Heart left ventricle (tissue), 16 donors: ENCODE measurements around the gene BTG4. TPM values are rescaled to one million over a fixed set of nuclear protein-coding genes. Genes with fewer than 3 reads are reported as not detected.
A peak's percentile ranks its signal among the peaks of the same experiment; 100 is the strongest.

Experiments used
- ATAC-seq, 4 donors: fragments of 200-7000 bp; cut with Tn5 transposase; one replicate each; pipeline ENCODE4 v1.9.1; 2020 to 2022; ENCODE audit warnings: moderate library complexity in 4 of 4, mild to moderate bottlenecking in 3 of 4, moderate number of reproducible peaks in 1 of 4
- DNase-seq, 5 donors: peaks; one replicate each; pipeline ENCODE4 v3.0.0-alpha.2; 2020
- H3K27ac ChIP-seq, 12 donors: fragments of 200-600 bp; sonication (generic) in 4 of 12; one replicate each; pipeline versions ENCODE4 v1.5.0 to v1.8.0; 2016 to 2022; ENCODE audit warnings: mild to moderate bottlenecking in 2 of 12
- H3K27me3 ChIP-seq, 9 donors: fragments of 200-600 bp; sonication (generic) in 2 of 9; one replicate each; pipeline versions ENCODE4 v1.5.1 to v1.8.0; 2016 to 2022; ENCODE audit warnings: mild to moderate bottlenecking in 3 of 9
- H3K36me3 ChIP-seq, 9 donors: fragments of 200-600 bp; sonication (generic) in 2 of 9; one replicate each; pipeline versions ENCODE4 v1.5.0 to v1.8.0; 2018 to 2022; ENCODE audit warnings: mild to moderate bottlenecking in 2 of 9
- H3K4me1 ChIP-seq, 12 donors: fragments of 200-600 bp; sonication (generic) in 4 of 12; one replicate each; pipeline versions ENCODE4 v1.5.0 to v1.8.0; 2016 to 2022; ENCODE audit warnings: mild to moderate bottlenecking in 3 of 12
- H3K4me3 ChIP-seq, 12 donors: fragments of 200-600 bp; sonication (generic) in 4 of 12; one replicate each; pipeline versions ENCODE4 v1.5.0 to v1.8.0; 2017 to 2022; ENCODE audit warnings: mild to moderate bottlenecking in 9 of 12, moderate library complexity in 4 of 12
- H3K9me3 ChIP-seq, 12 donors: fragments of 200-600 bp; sonication (generic) in 4 of 12; one replicate each; pipeline versions ENCODE4 v1.5.0 to v1.8.0; 2016 to 2022; ENCODE audit warnings: mild to moderate bottlenecking in 1 of 12
- CTCF ChIP-seq, 12 donors: fragments of 200-600 bp; sonication (generic) in 4 of 12; IDR thresholded peaks; one replicate each; pipeline versions ENCODE4 v1.5.0 to v1.8.0; 2018 to 2022; ENCODE audit warnings: antibody characterized with exemption in 12 of 12, mild to moderate bottlenecking in 5 of 12
- POLR2A ChIP-seq, 2 donors: fragments of 450-650 bp; IDR thresholded peaks; one replicate each; pipeline ENCODE4 v1.6.1; 2017; ENCODE audit warnings: antibody characterized with exemption in 2 of 2, mild to moderate bottlenecking in 2 of 2, moderate library complexity in 2 of 2
- WGBS, 4 donors: extraction: QIAGEN DNeasy Blood & Tissue Kit in 2 of 4; methylation state at CpG; one replicate each; pipeline versions ENCODE4 v1.1.5 to v1.1.7; 2013 to 2018; 5-methylcytosine and 5-hydroxymethylcytosine counted together
- intact Hi-C, 10 donors: fragments of 100-400 bp; cut with DNase I; formaldehyde crosslinking; loops; one replicate each; pipeline versions ENCODE4 v1.11.1 to v1.14.2; 2022
- polyA plus RNA-seq, 2 donors: library from polyadenylated mRNA; stranded (reverse); fragments of 200-250 nt; gene quantifications; one replicate each; pipeline ENCODE4 v1.2.3, GENCODE V29; 2013
- total RNA-seq, 9 donors: library from RNA; depleted of rRNA in 2 of 9; stranded (reverse); fragments of >200 nt in 2 of 9; fragmentation: NEBNext Ultra II Directional in 3 of 9; extraction: Animal tissue kit (Norgen Biotek cat#: 25700) in 3 of 9; gene quantifications; one replicate each; pipeline versions ENCODE4 v1.1.0 to v1.2.4, GENCODE V29; 2016 to 2023
- donor health status: ischemic (EF 13 %, LVEDD 7.1; RV severe dilation, severe dysfunction).
- donor health status: healthy with polysubstance abuse.
- donor health status: DM: no; HTN: yes; CAD: no.
- donor health status: DM: no; HTN: no; CAD: no.
- donor health status: ischemic (EF 25% LVEDD 6.9; RV normal size, moderate dysfunction).
- donor health status: ischemic (EF 25% LVEDD 5.7; RV mildly dilated, moderate dysfunction).
- donor health status: healthy.
- donor health status: DM: yes; HTN: yes; CAD: no.
- donor health status: ischemic (EF 35%, LVEDD 5.7; RV mildly dilated, moderate dysfunction).
- donor health status: nonischemic (EF 11% LVEDD 7.7; RV severe dilation, severe dysfunction).
- donor health status: DM: yes; HTN: yes; CAD: no.
- donor health status: PGD.
- donor health status: ischemic (EF 29% LVEDD 5.4; RV normal size, mild dysfunction).
- donor health status: nonischemic (EF 23%, LVEDD 6.1; RV moderate dilation, normal function).

BTG4 gene
- total and polyA plus RNA-seq, 11 donors: not detected

- no peaks in the 10 kb centered on the region for H3K4me1 ChIP-seq
- H3K36me3 ChIP-seq: no peaks in the 10 kb centered on the region
- intact Hi-C loops: no loop called here
- peaks cover 0 to 52% (median 19%) of the 10 kb centered on the region in 12 donors for H3K9me3 ChIP-seq
- ATAC-seq: no peak
- DNase-seq: no peak
- no peak overlapping the region for H3K4me3 ChIP-seq
- no peaks in the 10 kb centered on the region for H3K27me3 ChIP-seq
- TF ChIP-seq CTCF (IDR thresholded peaks at IDR 0.05) (no peak), POLR2A (IDR thresholded peaks at IDR 0.05) (no peak)
- no peak overlapping the region for H3K27ac ChIP-seq
Observed at GRCh38 chr11:111483431-111483830, 28.8 kb downstream of the BTG4 start.

GRCh38 chr11:111479666-111480065 lies 32.5 kb downstream of the BTG4 start:
- no peaks in the 10 kb centered on the region for H3K4me1 ChIP-seq
- no peak overlapping the region for H3K27ac ChIP-seq
- H3K9me3 ChIP-seq: peaks cover 0 to 38% (median 14%) of the 10 kb centered on the region in 12 donors
- peak in 3 of 12 donors; percentile 10 to 54 (median 47) for TF ChIP-seq CTCF (IDR thresholded peaks at IDR 0.05)
- no peak for TF ChIP-seq POLR2A (IDR thresholded peaks at IDR 0.05)
- DNase-seq (no peak), ATAC-seq (no peak)
- WGBS, 4 donors: 72 to 78% (median 76%) methylated on average over 1 of the region's 1 CpG
- no peak overlapping the region for H3K4me3 ChIP-seq
- intact Hi-C loops: no loop called here
- no peaks in the 10 kb centered on the region for H3K36me3 ChIP-seq
- no peaks in the 10 kb centered on the region for H3K27me3 ChIP-seq

- Histone ChIP-seq H3K27me3 (no peaks in the 10 kb centered on the region), H3K27ac (no peak overlapping the region), H3K9me3 (peaks cover 0 to 30% (median 2%) of the 10 kb centered on the region in 12 donors), H3K4me3 (no peak overlapping the region), H3K36me3 (no peaks in the 10 kb centered on the region), H3K4me1 (no peaks in the 10 kb centered on the region)
- TF ChIP-seq CTCF (IDR thresholded peaks at IDR 0.05) (no peak), POLR2A (IDR thresholded peaks at IDR 0.05) (no peak)
- ATAC-seq (no peak), DNase-seq (no peak)
- intact Hi-C loops: no loop called here
- WGBS, 4 donors: 87 to 93% (median 92%) methylated on average over 2 of the region's 2 CpGs
Observed at GRCh38 chr11:111477898-111478297, 34.3 kb downstream of the BTG4 start.

GRCh38 chr11:111476956-111477355 lies 35.2 kb downstream of the BTG4 start:
- H3K27ac ChIP-seq: no peak overlapping the region
- no peak for DNase-seq
- peaks cover 0 to 20% (median 0%) of the 10 kb centered on the region in 12 donors for H3K9me3 ChIP-seq
- intact Hi-C loops: no loop called here
- TF ChIP-seq POLR2A (IDR thresholded peaks at IDR 0.05) (no peak), CTCF (IDR thresholded peaks at IDR 0.05) (no peak)
- H3K4me3 ChIP-seq: no peak overlapping the region
- WGBS, 4 donors: 67 to 74% (median 69%) methylated on average over 3 of the region's 3 CpGs
- H3K36me3 ChIP-seq: no peaks in the 10 kb centered on the region
- no peaks in the 10 kb centered on the region for H3K4me1 ChIP-seq
- no peaks in the 10 kb centered on the region for H3K27me3 ChIP-seq
- no peak for ATAC-seq
